ENCODE results near the gene CADM2. TPM values are rescaled to one million over a fixed set of nuclear protein-coding genes. Genes with fewer than 3 reads are reported as not detected.

The CADM2 gene
- total and polyA plus RNA-seq, 4 donors, result 1.3 to 1.8 TPM; not detected in 2

DNA sequence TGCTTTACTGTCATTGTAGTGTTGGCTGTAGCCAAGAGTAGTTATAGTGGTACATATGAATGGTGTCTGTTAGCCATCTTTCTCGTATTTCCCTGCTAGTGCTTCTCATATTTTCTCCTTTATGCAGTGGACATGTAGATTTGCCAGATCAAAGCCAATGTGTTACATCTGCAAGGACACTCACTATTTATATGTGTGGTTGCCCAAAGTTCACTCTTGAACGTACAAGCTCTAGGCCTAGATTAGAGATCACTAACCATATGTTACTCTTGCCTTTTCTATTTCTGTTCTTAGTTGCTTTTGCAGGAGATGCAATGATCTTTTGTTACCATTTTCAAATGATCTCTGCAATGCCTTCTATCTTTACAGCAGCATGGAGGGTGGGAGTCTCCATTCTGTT lies 78.4 kb downstream of the CADM2 start:
- Histone ChIP-seq H3K4me1 (ENCODE audit: control insufficient read depth in 1 of 2, insufficient read depth in 2 of 2, low read length in 2 of 2) (no peaks in the 10 kb centered on the region), H3K27me3 (ENCODE audit: control insufficient read depth in 1 of 2, insufficient read depth in 2 of 2, low read length in 1 of 2) (no peaks in the 10 kb centered on the region), H3K4me3 (ENCODE audit: low read length in 2 of 2) (no peak overlapping the region), H3K36me3 (ENCODE audit: control insufficient read depth in 1 of 2, insufficient read depth in 2 of 2, low read length in 1 of 2) (no peaks in the 10 kb centered on the region), H3K9me3 (ENCODE audit: control insufficient read depth, low read length) (no peaks in the 10 kb centered on the region), H3K27ac (ENCODE audit: low read depth in 1 of 2, low read length in 2 of 2) (no peak overlapping the region)
- DNase-seq, result no peak
- ATAC-seq (ENCODE audit: low FRiP score), result no peak
- intact Hi-C loops (cut with DNase I), result no loop called here
- 87 to 92% methylated on average over 2 of the region's 2 CpGs for WGBS, 2 donors

DNA sequence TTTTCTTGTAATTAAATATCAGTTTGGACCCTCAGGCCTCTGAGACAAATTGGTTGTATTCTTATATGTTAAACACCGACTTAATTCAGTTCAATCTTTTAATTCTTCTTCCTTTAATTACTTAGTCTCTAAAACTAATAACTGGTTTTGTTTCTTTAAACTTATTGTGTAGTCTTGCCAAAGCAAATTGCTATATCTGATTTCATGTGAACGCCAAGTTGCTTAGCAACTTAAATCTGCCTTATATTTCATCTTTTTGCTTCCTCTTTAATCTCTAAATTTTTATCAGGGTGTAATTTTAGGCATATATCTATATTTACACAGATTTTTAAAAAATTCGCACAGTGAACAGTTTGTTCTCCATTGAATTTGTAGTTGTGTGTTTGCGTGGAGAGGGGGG lies 82.2 kb downstream of the CADM2 start:
- WGBS, 2 donors, result 21 to 24% methylated on average over 4 of the region's 4 CpGs
- DNase-seq (no peak), ATAC-seq (ENCODE audit: low FRiP score) (no peak)
- H3K27ac ChIP-seq (ENCODE audit: low read depth in 1 of 2, low read length in 2 of 2), result no peak overlapping the region
- intact Hi-C loops (cut with DNase I), result no loop called here
- no peaks in the 10 kb centered on the region for H3K4me1 ChIP-seq (ENCODE audit: control insufficient read depth in 1 of 2, insufficient read depth in 2 of 2, low read length in 2 of 2)
- no peaks in the 10 kb centered on the region for H3K27me3 ChIP-seq (ENCODE audit: control insufficient read depth in 1 of 2, insufficient read depth in 2 of 2, low read length in 1 of 2)
- no peak overlapping the region for H3K4me3 ChIP-seq (ENCODE audit: low read length in 2 of 2)
- no peaks in the 10 kb centered on the region for H3K36me3 ChIP-seq (ENCODE audit: control insufficient read depth in 1 of 2, insufficient read depth in 2 of 2, low read length in 1 of 2)
- H3K9me3 ChIP-seq (ENCODE audit: control insufficient read depth, low read length), result no peaks in the 10 kb centered on the region

DNA sequence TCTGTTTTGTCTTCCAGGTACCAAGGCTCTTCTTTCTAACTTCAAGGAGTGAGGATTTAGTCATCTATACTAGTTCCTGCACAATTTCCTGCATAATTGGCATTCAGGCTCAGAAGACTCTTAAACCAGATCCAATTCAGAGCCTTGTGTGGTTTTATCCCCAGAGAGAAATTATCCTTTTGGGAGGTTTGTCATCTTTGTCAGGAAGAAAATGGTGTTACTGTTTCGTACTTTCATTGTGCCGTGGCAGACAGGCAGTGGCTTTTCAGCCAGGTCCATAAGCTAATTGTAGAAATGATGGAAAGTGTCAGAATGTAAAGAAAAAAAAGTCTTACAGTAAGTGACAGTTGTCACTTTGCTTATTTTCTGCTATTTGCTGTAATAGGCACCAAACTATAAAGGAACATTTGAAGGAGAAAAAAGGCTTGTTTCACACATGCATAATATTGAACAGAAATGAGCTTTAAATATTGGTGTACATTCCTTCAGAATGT lies 82.8 kb downstream of the CADM2 start:
- no peaks in the 10 kb centered on the region for H3K36me3 ChIP-seq (ENCODE audit: control insufficient read depth in 1 of 2, insufficient read depth in 2 of 2, low read length in 1 of 2)
- 39 to 51% methylated on average over 2 of the region's 2 CpGs for WGBS, 2 donors
- H3K9me3 ChIP-seq (ENCODE audit: control insufficient read depth, low read length), result no peaks in the 10 kb centered on the region
- ATAC-seq (ENCODE audit: low FRiP score) (no peak), DNase-seq (no peak)
- H3K4me3 ChIP-seq (ENCODE audit: low read length in 2 of 2), result no peak overlapping the region
- H3K27me3 ChIP-seq (ENCODE audit: control insufficient read depth in 1 of 2, insufficient read depth in 2 of 2, low read length in 1 of 2), result no peaks in the 10 kb centered on the region
- intact Hi-C loops (cut with DNase I), result no loop called here
- no peaks in the 10 kb centered on the region for H3K4me1 ChIP-seq (ENCODE audit: control insufficient read depth in 1 of 2, insufficient read depth in 2 of 2, low read length in 2 of 2)
- no peak overlapping the region for H3K27ac ChIP-seq (ENCODE audit: low read depth in 1 of 2, low read length in 2 of 2)

DNA sequence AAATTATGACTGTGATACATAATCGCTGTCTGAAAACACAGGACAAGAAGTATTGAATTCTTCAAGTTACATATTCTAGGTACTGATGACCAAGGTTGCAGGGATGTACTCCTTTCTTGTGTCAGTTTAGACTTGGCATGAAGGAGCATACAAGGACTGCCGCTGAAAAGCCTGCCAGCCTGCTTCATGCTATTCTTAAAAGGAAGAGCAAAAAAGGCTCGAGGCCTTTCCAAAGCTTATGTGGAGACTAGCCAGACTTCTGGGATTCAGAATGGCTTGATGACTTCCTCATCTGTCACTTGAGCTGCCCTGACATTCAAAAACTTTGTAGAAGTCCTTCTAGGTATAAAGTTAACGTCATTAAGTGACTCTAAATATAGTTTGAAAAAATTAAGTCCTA lies 92.0 kb downstream of the CADM2 start:
- no peaks in the 10 kb centered on the region for H3K27me3 ChIP-seq (ENCODE audit: control insufficient read depth in 1 of 2, insufficient read depth in 2 of 2, low read length in 1 of 2)
- intact Hi-C loops (cut with DNase I), result no loop called here
- H3K36me3 ChIP-seq (ENCODE audit: control insufficient read depth in 1 of 2, insufficient read depth in 2 of 2, low read length in 1 of 2), result no peaks in the 10 kb centered on the region
- no peak for DNase-seq
- 55 to 56% methylated on average over 4 of the region's 4 CpGs for WGBS, 2 donors
- H3K9me3 ChIP-seq (ENCODE audit: control insufficient read depth, low read length), result no peaks in the 10 kb centered on the region
- no peak overlapping the region for H3K4me3 ChIP-seq (ENCODE audit: low read length in 2 of 2)
- ATAC-seq (ENCODE audit: low FRiP score), result no peak
- H3K27ac ChIP-seq (ENCODE audit: low read depth in 1 of 2, low read length in 2 of 2), result no peak overlapping the region
- no peaks in the 10 kb centered on the region for H3K4me1 ChIP-seq (ENCODE audit: control insufficient read depth in 1 of 2, insufficient read depth in 2 of 2, low read length in 2 of 2)

DNA sequence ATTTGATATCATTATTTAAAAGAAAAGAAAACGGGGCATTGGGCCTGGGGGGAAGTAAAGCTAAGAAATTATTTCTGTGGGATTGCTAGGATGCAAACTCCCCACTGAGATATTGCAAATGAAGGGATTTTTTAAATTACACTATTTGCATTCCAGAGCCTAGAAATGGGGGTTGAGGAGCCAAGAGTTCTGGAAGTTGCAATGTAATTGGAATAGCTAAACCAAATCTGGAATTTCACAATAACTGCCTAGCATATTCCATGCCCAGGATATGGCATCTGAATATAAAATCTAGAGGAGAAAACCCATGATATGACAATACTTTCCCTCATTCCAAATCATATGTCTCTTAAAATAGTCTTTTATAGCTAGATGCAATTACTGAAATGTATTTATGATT lies 93.0 kb downstream of the CADM2 start:
- DNase-seq (no peak), ATAC-seq (ENCODE audit: low FRiP score) (no peak)
- Histone ChIP-seq H3K4me3 (ENCODE audit: low read length in 2 of 2) (no peak overlapping the region), H3K4me1 (ENCODE audit: control insufficient read depth in 1 of 2, insufficient read depth in 2 of 2, low read length in 2 of 2) (no peaks in the 10 kb centered on the region), H3K9me3 (ENCODE audit: control insufficient read depth, low read length) (no peaks in the 10 kb centered on the region), H3K27me3 (ENCODE audit: control insufficient read depth in 1 of 2, insufficient read depth in 2 of 2, low read length in 1 of 2) (no peaks in the 10 kb centered on the region), H3K27ac (ENCODE audit: low read depth in 1 of 2, low read length in 2 of 2) (no peak overlapping the region), H3K36me3 (ENCODE audit: control insufficient read depth in 1 of 2, insufficient read depth in 2 of 2, low read length in 1 of 2) (no peaks in the 10 kb centered on the region)
- WGBS, 2 donors, result 51 to 61% methylated on average over 1 of the region's 1 CpG
- intact Hi-C loops (cut with DNase I), result no loop called here

DNA sequence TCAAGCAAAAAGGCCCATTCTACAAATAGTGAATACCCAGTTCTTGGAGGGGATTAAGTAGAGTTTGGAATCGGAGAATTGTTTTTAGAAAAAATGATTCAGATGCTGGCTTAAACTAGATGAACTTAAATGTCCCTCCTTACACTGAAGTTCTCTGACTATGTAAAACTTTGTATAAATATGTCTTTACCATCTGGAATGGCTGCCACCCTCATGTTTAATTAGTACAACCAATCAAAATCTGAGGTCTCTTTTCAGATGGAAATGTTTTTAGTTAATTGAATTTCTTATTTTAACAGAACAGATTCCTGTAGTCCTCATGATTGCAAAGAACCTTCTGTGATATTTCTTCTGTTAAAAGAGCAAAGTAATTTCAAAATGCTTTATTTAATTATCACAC lies 94.8 kb downstream of the CADM2 start:
- no peak for ATAC-seq (ENCODE audit: low FRiP score)
- 79 to 81% methylated on average over 1 of the region's 1 CpG for WGBS, 2 donors
- H3K9me3 ChIP-seq (ENCODE audit: control insufficient read depth, low read length), result no peaks in the 10 kb centered on the region
- no peaks in the 10 kb centered on the region for H3K27me3 ChIP-seq (ENCODE audit: control insufficient read depth in 1 of 2, insufficient read depth in 2 of 2, low read length in 1 of 2)
- intact Hi-C loops (cut with DNase I), result no loop called here
- H3K27ac ChIP-seq (ENCODE audit: low read depth in 1 of 2, low read length in 2 of 2), result no peak overlapping the region
- no peaks in the 10 kb centered on the region for H3K36me3 ChIP-seq (ENCODE audit: control insufficient read depth in 1 of 2, insufficient read depth in 2 of 2, low read length in 1 of 2)
- no peaks in the 10 kb centered on the region for H3K4me1 ChIP-seq (ENCODE audit: control insufficient read depth in 1 of 2, insufficient read depth in 2 of 2, low read length in 2 of 2)
- no peak for DNase-seq
- no peak overlapping the region for H3K4me3 ChIP-seq (ENCODE audit: low read length in 2 of 2)

DNA sequence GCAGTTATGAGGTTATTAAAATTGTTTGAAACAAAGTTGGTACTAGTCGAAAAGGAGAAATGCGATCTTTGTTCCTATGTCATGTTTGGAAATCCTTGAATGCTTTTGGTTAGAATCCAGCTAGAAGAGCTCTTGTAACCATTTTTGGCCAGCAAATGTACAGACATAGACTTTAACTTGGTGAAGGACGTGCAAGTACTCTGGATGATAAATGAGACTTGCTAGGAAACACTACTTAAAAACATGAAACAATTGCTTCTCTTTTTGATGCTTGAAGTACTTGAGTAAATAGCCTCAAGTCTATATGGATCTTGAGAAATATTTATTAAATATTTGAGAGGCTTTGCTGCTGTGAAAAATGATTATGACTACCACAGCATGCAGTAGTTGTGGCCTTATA lies 95.8 kb downstream of the CADM2 start:
- WGBS, 2 donors, result 33 to 46% methylated on average over 3 of the region's 3 CpGs
- H3K27me3 ChIP-seq (ENCODE audit: control insufficient read depth in 1 of 2, insufficient read depth in 2 of 2, low read length in 1 of 2), result no peaks in the 10 kb centered on the region

DNA sequence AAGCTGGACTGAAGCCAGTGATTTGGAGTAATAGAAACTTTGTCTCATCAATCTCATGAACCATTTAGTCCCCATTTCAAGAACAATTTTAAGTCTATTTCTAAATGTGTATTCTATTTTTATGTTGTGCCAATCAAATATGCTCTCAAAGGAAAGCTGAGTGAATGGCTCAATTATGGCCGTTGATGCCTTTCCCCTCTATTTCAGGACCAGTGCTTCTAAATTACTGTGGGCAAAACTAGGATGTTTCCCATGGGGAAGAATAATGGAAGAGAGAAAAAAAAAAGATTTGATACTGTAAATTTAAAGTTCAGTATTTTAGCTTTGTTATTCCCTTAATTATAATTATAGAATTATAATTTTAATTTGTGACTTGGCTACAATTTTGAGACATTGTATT lies 110.1 kb downstream of the CADM2 start:
- Histone ChIP-seq H3K9me3 (ENCODE audit: control insufficient read depth, low read length) (no peaks in the 10 kb centered on the region), H3K27me3 (ENCODE audit: control insufficient read depth in 1 of 2, insufficient read depth in 2 of 2, low read length in 1 of 2) (no peaks in the 10 kb centered on the region), H3K4me3 (ENCODE audit: low read length in 2 of 2) (no peak overlapping the region), H3K4me1 (ENCODE audit: control insufficient read depth in 1 of 2, insufficient read depth in 2 of 2, low read length in 2 of 2) (no peaks in the 10 kb centered on the region), H3K27ac (ENCODE audit: low read depth in 1 of 2, low read length in 2 of 2) (no peak overlapping the region), H3K36me3 (ENCODE audit: control insufficient read depth in 1 of 2, insufficient read depth in 2 of 2, low read length in 1 of 2) (no peaks in the 10 kb centered on the region)
- DNase-seq (no peak), ATAC-seq (ENCODE audit: low FRiP score) (no peak)
- WGBS, 2 donors, result 37 to 65% methylated on average over 1 of the region's 1 CpG
- intact Hi-C loops (cut with DNase I), result no loop called here

More for the DNA sequence above, 95.8 kb downstream of the CADM2 start:
- DNase-seq (no peak), ATAC-seq (ENCODE audit: low FRiP score) (no peak)
- Histone ChIP-seq H3K4me1 (ENCODE audit: control insufficient read depth in 1 of 2, insufficient read depth in 2 of 2, low read length in 2 of 2) (no peaks in the 10 kb centered on the region), H3K9me3 (ENCODE audit: control insufficient read depth, low read length) (no peaks in the 10 kb centered on the region), H3K36me3 (ENCODE audit: control insufficient read depth in 1 of 2, insufficient read depth in 2 of 2, low read length in 1 of 2) (no peaks in the 10 kb centered on the region), H3K27ac (ENCODE audit: low read depth in 1 of 2, low read length in 2 of 2) (no peak overlapping the region), H3K4me3 (ENCODE audit: low read length in 2 of 2) (no peak overlapping the region)
- intact Hi-C loops (cut with DNase I), result no loop called here

DNA sequence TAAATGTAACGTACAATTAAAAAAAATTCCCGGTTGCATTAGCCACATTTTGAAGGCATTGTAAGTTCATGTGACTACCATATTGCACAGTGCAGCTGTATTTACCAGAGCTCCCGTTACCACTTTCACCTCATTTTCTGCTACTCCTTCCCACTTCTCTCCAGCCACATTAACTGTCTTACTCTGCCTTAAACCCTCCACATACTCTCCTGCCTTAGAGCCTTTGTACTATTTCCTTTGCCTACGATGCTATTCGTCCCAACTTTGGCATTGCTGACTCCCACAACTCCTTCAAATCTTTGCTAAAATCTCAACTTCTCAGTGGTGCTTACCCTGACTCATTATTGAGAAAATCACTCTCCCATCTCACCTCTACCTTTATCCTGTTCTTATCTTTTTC lies 115.2 kb downstream of the CADM2 start:
- intact Hi-C loops (cut with DNase I), result no loop called here
- 72 to 77% methylated on average over 5 of the region's 5 CpGs for WGBS, 2 donors
- H3K36me3 ChIP-seq (ENCODE audit: control insufficient read depth in 1 of 2, insufficient read depth in 2 of 2, low read length in 1 of 2), result no peaks in the 10 kb centered on the region
- H3K4me1 ChIP-seq (ENCODE audit: control insufficient read depth in 1 of 2, insufficient read depth in 2 of 2, low read length in 2 of 2), result no peaks in the 10 kb centered on the region
- no peaks in the 10 kb centered on the region for H3K27me3 ChIP-seq (ENCODE audit: control insufficient read depth in 1 of 2, insufficient read depth in 2 of 2, low read length in 1 of 2)
- DNase-seq (no peak), ATAC-seq (ENCODE audit: low FRiP score) (no peak)
- H3K4me3 ChIP-seq (ENCODE audit: low read length in 2 of 2), result no peak overlapping the region
- H3K27ac ChIP-seq (ENCODE audit: low read depth in 1 of 2, low read length in 2 of 2), result no peak overlapping the region
- H3K9me3 ChIP-seq (ENCODE audit: control insufficient read depth, low read length), result no peaks in the 10 kb centered on the region

Measured in aorta (tissue), 5 donors.